ES-I3 (cell line): ENCODE measurements around the gene PHF20.
"Not testable (repeated sequence)": the region's sequence is repeated elsewhere in the genome, so short reads cannot be mapped to it uniquely, and the experiment has no call there.

Experiments used
- H3K36me3 ChIP-seq: 2 replicates; pipeline ENCODE4 v1.6.1; 2013; ENCODE audit warnings: mild to moderate bottlenecking, low read length, control low read depth, moderate library complexity; ENCODE audit not compliant: insufficient read depth
- H3K4me1 ChIP-seq: 2 replicates; pipeline ENCODE4 v1.6.1; 2013; ENCODE audit warnings: mild to moderate bottlenecking, control low read depth, low read length; ENCODE audit not compliant: insufficient read depth
- H3K9ac ChIP-seq: 2 replicates; pipeline ENCODE4 v1.6.1; 2013; ENCODE audit warnings: low read depth, mild to moderate bottlenecking, low read length, moderate library complexity
- H3K9me3 ChIP-seq: 2 replicates; pipeline ENCODE4 v1.6.1; 2013; ENCODE audit warnings: mild to moderate bottlenecking, low read length, moderate library complexity; ENCODE audit not compliant: control insufficient read depth, insufficient read depth

The PHF20 gene

GRCh38 chr20:35950093-35950492 is 178.3 kb downstream of the PHF20 start:
- H3K9ac ChIP-seq: no peak overlapping the region
- H3K4me1 ChIP-seq: no peaks in the 10 kb centered on the region
- H3K9me3 ChIP-seq: no peaks in the 10 kb centered on the region
- peaks cover 6% of the 10 kb centered on the region for H3K36me3 ChIP-seq

- H3K9ac ChIP-seq, H3K4me1 ChIP-seq, H3K36me3 ChIP-seq, H3K9me3 ChIP-seq: not testable (repeated sequence)
These were observed 180.3 kb downstream of the PHF20 start for GRCh38 chr20:35952080-35952479.

- H3K4me1 ChIP-seq: no peaks in the 10 kb centered on the region
- H3K9ac ChIP-seq: peak overlapping the region; percentile 81
- no peaks in the 10 kb centered on the region for H3K9me3 ChIP-seq
- H3K36me3 ChIP-seq: peaks cover 5% of the 10 kb centered on the region; the same call in 1 of the 2 replicates
These were observed 180.9 kb downstream of the PHF20 start for GRCh38 chr20:35952480-35953386.

- H3K9ac ChIP-seq: peak overlapping the region; percentile 81
- no peaks in the 10 kb centered on the region for H3K9me3 ChIP-seq
- no peaks in the 10 kb centered on the region for H3K36me3 ChIP-seq
- no peaks in the 10 kb centered on the region for H3K4me1 ChIP-seq
These were observed 181.8 kb downstream of the PHF20 start for GRCh38 chr20:35953387-35954199.

GRCh38 chr20:35954200-35954906 is 182.5 kb downstream of the PHF20 start, which contains the start of gene SCAND1:
Gene SCAND1 (minus strand): TSS chr20:35954502. CDS start chr20:35954284, 218 bp downstream.
- no peaks in the 10 kb centered on the region for H3K4me1 ChIP-seq
- H3K9ac ChIP-seq: peak within 1 kb of the TSS; percentile 81
- H3K9me3 ChIP-seq: no peaks in the 10 kb centered on the region
- H3K36me3 ChIP-seq: no peaks in the 10 kb centered on the region

- Histone ChIP-seq H3K9ac (peak overlapping the region; percentile 77), H3K4me1 (no peaks in the 10 kb centered on the region), H3K36me3 (no peaks in the 10 kb centered on the region), H3K9me3 (no peaks in the 10 kb centered on the region)
These were observed 183.1 kb downstream of the PHF20 start for GRCh38 chr20:35954907-35955251.

- no peaks in the 10 kb centered on the region for H3K9me3 ChIP-seq
- no peak overlapping the region for H3K9ac ChIP-seq
- H3K36me3 ChIP-seq: no peaks in the 10 kb centered on the region
- H3K4me1 ChIP-seq: no peaks in the 10 kb centered on the region
These were observed 184.8 kb downstream of the PHF20 start for GRCh38 chr20:35956616-35957015.

GRCh38 chr20:35959291-35959690 is 187.5 kb downstream of the PHF20 start:
- H3K36me3 ChIP-seq, H3K9me3 ChIP-seq, H3K9ac ChIP-seq, H3K4me1 ChIP-seq: not testable (repeated sequence)

- no peaks in the 10 kb centered on the region for H3K36me3 ChIP-seq
- peaks cover 9% of the 10 kb centered on the region for H3K4me1 ChIP-seq
- H3K9ac ChIP-seq: no peak overlapping the region
- H3K9me3 ChIP-seq: no peaks in the 10 kb centered on the region
These were observed 192.1 kb downstream of the PHF20 start for GRCh38 chr20:35963878-35964277.

- H3K9ac ChIP-seq: no peak within 1 kb of the TSS
- no peaks in the 10 kb centered on the region for H3K9me3 ChIP-seq
- H3K36me3 ChIP-seq: no peaks in the 10 kb centered on the region
- H3K4me1 ChIP-seq: peaks cover 9% of the 10 kb centered on the region
These were observed 196.3 kb downstream of the PHF20 start, which contains the start of gene CNBD2 for GRCh38 chr20:35967979-35968640. Gene CNBD2 (plus strand): TSS chr20:35968590. CDS start chr20:35968763, 173 bp downstream.

- H3K4me1 ChIP-seq: peaks cover 9% of the 10 kb centered on the region
- H3K36me3 ChIP-seq: no peaks in the 10 kb centered on the region
- no peaks in the 10 kb centered on the region for H3K9me3 ChIP-seq
- no peak overlapping the region for H3K9ac ChIP-seq
These were observed 197.1 kb downstream of the PHF20 start for GRCh38 chr20:35968930-35969329.

GRCh38 chr20:35971981-35972380 is 200.2 kb downstream of the PHF20 start:
- Histone ChIP-seq H3K9ac (no peak overlapping the region), H3K36me3 (no peaks in the 10 kb centered on the region), H3K9me3 (no peaks in the 10 kb centered on the region), H3K4me1 (peaks cover 9% of the 10 kb centered on the region)

- peaks cover 9% of the 10 kb centered on the region for H3K4me1 ChIP-seq
- H3K9me3 ChIP-seq: no peaks in the 10 kb centered on the region
- H3K36me3 ChIP-seq: no peaks in the 10 kb centered on the region
- no peak overlapping the region for H3K9ac ChIP-seq
These were observed 200.6 kb downstream of the PHF20 start for GRCh38 chr20:35972462-35972861.

GRCh38 chr20:35974256-35974655 is 202.4 kb downstream of the PHF20 start:
- Histone ChIP-seq H3K9me3 (no peaks in the 10 kb centered on the region), H3K36me3 (no peaks in the 10 kb centered on the region), H3K9ac (no peak overlapping the region), H3K4me1 (no peaks in the 10 kb centered on the region)
